ENCODE data around the gene TRIM13. TPM values are rescaled to one million over a fixed set of nuclear protein-coding genes. Genes with fewer than 3 reads are reported as not detected.

The TRIM13 gene
- total RNA-seq, 1 experiment from 2014 or later, result 13.8 TPM

DNA sequence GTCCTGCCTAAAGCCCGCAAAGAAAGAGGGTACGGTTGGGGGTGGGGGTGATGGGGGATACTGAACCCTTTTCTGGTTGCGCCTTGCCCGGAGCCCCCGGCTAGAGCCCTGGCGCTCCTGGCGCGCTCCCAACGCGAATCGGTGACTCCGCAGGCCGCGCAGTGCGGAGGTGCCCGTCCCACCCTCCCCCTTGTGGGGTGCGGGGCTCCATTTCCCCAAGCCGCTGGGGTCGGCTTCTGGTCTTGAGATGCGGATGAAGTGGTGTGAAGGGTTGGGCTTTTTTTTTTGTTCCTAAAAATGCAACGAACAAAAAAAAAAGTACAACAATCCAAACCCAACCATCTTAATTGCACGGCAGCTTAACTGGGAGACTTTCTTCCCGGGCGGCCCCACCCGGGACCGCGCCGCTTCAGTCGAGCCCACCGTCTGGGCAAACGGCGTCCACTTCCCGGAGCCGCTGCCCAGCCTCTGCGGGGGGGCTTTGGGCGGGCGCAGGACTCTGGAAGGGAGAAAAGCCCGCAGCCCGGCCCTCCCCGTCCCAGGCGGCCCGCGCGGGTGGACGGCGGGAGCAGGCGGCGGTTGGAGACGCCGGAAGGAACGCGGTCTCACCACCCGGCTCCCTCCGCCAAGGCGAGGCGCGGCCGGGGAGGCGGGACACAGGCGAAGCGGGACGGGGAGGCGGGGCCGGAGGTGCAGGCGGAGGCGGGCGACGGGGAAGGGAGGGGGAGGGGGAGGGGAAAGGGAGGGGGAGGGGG, 504 bp upstream of the TRIM13 start:
- DNase-seq (ENCODE audit: low spot score), result peak; percentile 70

GRCh38 chr13:49997955-49998354, 1.1 kb downstream of the TRIM13 start:
- no peak for DNase-seq (ENCODE audit: low spot score)

DNA sequence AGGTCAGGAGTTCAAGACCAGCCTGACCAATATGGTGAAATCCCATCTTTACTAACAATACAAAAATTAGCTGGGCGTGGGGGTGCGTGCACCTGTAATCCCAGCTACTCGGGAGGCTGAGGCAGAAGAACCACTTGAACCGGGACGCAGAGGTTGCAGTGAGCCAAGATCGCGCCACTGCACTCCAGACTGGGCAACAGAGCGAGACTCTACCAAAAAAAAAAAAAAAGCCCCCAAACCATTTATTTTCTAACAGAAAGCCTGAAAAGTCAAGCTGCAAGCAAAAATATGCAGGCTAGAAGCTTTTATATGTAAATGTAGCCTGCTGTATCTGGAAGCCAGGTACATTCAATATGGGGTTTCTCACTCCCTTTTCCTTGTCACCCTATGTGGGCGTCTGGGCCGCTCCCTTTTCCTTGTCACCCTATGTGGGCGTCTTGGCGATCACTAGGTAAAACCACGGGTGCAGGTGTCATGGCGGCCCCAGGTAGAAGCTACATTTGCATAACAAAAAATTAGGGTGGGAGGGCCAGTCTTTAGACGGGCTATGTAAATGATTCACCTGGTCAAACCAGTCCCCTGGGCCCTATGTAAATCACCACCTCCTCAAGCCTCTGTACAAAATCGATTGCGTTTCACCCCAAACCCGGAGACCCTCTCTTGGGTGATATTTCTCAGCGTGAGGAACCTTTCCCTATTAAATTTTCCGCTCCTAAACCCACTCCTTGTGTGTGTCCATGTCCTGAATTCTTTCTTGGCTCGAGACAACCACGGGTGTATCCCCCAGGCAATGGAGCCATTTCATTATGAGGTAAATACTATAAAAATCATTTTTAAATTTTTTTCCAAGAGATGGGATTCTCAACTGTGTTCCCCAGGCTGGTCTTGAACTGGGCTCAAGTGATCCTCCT, 2.1 kb downstream of the TRIM13 start:
- no peak for DNase-seq (ENCODE audit: low spot score)

GRCh38 chr13:50001287-50001686, 4.4 kb downstream of the TRIM13 start:
- DNase-seq (ENCODE audit: low spot score), result no peak

DNA sequence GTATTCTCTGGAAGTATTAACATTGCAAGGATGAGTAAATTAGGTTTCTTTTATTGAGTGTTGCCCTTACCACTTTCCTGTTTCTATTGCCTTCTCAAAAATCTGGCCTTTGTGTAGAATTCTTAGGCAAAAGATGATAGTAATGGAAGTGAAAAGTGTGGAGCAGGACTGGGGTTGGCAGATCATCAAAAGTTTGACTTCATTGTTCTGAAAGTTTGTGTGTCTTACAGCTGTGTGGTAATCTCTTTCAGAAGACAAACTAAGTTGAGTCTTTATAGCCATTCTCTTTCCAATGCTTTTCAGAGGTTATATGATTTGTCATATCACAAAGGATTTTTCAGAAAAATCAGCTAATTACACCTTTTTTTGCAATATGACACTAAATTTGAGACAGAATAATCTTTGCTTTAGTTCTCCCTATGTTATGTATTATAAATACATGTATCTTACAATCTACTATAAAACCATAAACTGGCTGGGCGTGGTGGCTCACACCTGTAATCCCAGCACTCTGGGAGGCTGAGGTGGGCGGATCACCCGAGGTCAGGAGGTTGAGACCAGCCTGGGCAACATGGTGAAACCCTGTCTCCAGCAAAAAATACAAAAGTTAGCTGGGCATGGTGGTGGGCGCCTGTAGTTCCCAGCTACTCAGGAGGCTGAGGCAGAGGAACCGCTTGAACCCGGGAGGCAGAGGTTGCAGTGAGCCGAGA, 9.7 kb downstream of the TRIM13 start:
- no peak for DNase-seq (ENCODE audit: low spot score)

DNA sequence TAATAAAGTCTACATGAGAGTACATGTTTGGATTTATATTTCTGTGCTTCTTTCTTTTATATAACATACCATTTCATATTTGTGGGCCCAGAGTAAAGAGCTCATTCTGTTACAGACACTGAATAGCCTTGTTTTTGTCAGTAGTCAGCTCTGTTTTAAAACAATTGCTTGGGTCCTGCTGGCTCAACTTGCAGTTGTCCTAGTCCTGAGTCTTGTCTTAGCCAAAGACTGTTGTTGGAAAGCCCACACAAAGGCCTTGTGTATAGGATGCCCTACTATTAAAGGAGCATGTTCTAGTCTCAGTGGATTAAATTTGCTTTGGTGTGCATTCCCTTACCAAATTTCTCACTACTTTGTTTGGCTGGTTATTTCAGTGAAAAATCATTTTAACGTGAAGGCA, 14.6 kb downstream of the TRIM13 start:
- DNase-seq (ENCODE audit: low spot score), result no peak

- no peak for DNase-seq (ENCODE audit: low spot score)
Observed at GRCh38 chr13:50012396-50013169, 15.7 kb downstream of the TRIM13 start.

DNA sequence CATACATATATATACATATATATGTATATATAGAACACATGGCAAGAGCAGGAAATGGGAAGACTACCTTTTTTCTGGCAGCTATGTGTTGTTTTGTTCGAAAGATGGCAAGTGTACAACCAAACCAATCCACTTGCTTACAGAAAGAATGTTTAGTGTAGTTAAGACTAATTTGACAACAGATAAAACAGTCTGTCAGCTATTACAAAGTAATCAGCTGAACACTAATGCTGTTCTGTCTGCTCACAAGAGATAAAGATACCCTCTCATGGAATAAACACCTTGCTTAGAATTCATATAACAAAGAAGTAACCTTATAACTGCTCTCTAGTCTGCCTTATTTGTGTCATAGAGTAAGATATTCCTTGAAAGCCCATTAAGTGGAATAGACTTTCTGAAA, 17.5 kb downstream of the TRIM13 start:
- no peak for DNase-seq (ENCODE audit: low spot score)

GRCh38 chr13:50015258-50015657, 18.4 kb downstream of the TRIM13 start, which contains the start of gene KCNRG:
Gene KCNRG, plus strand, starts transcription at chr13:50015444. Its CDS starts 50 bp downstream, at chr13:50015494.
- no peak for DNase-seq (ENCODE audit: low spot score)

DNA sequence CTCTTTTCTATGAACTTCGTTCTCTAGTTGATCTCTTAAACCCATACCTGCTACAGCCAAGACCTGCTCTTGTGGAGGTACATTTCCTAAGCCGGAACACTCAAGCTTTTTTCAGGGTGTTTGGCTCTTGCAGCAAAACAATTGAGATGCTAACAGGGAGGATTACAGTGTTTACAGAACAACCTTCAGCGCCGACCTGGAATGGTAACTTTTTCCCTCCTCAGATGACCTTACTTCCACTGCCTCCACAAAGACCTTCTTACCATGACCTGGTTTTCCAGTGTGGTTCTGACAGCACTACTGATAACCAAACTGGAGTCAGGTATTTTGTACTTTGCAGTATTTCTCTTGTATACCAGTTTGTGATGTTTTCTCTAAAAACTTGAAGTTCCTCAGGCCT, 18.9 kb downstream of the TRIM13 start:
- no peak for DNase-seq (ENCODE audit: low spot score)

- no peak for DNase-seq (ENCODE audit: low spot score)
Observed at GRCh38 chr13:50016444-50016843, 19.6 kb downstream of the TRIM13 start.

DNA sequence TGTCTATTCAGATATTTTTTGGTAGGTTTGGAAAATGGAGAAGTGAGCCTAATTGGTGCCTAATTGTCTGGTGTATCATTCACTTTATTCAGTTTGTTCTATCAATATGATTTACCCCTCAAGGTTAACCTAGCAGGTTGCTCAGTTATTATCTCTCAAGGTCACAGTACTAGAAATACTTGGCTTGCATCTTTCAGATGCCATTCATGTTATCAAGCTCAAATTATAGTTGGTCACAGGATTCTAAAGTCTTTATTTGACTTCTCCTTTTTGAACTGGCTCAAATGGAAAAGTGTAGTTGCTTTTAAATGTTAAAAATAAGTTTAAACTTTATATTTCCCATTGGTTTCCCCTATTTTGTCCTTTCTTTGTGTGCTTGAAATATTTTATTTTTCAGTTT, 21.0 kb downstream of the TRIM13 start:
- no peak for DNase-seq (ENCODE audit: low spot score)

- no peak for DNase-seq (ENCODE audit: low spot score)
Observed at GRCh38 chr13:50025436-50025835, 28.6 kb downstream of the TRIM13 start.

DNA sequence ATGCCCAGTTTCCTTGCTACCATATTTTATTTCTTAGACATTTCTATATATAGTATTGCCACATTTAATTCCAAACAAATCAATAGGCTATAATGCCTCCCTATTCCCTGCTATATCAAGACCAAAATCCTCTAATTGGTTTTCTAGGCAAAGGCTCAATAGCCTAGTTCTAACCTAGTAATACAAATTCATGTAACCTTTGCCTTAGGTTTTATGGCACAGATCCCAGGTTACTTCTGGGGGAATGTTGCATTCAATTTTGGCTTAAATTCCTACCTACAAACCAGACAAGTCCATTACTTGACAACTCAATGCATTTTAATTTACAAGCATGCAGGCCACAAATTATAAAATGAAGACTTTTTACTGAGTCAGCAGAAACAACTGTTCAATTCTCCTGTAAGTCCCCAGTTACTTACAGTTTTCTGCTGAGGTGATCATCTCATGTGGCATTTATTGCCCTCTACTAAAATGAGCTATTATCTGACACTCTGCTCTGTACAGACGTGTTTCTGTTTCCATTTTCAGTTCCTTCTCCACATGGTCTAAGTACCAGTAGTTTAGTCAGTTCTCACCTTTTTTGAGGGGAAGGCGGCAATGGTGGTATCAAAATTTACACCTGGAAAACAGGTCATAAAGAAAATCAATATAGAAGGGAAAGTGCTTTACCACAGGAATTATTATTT, 30.1 kb downstream of the TRIM13 start:
- no peak for DNase-seq (ENCODE audit: low spot score)

DNA sequence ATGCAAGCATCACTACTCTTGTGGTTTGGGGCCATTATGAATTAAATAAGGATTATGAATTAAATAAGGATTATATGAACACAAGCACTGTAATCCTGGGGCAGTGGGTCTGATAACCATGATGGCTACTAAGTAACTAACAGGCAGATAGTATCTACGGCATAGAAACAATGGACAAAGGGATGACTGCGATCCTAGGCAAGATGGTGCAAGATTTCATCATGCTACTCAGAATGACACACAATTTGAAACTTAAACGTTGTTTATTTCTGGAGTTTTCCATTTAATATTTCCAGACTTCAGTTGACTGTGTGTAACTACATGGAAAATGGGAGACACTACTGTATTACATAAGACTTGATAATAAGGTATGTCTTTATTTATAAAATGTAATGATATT, 33.5 kb downstream of the TRIM13 start:
- DNase-seq (ENCODE audit: low spot score), result no peak

DNA sequence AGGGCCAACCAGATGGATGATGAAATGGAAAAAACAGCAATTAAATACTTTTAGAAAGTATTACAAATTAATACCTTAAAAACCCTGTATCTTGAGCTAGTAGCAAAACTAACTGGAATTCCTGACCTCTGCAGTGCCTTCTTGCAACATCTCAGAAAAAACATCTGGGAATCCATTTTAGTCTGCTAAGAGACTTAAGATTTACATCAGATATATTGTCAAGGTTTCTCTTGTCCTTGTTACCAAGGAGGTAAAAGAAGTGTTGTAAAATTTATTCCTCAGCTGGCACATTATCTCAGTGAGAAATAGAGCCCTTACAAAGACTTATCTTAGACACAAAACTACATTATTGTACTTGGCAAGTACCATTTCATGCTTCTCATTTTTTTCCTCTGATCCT, 36.9 kb downstream of the TRIM13 start:
- no peak for DNase-seq (ENCODE audit: low spot score)

DNA sequence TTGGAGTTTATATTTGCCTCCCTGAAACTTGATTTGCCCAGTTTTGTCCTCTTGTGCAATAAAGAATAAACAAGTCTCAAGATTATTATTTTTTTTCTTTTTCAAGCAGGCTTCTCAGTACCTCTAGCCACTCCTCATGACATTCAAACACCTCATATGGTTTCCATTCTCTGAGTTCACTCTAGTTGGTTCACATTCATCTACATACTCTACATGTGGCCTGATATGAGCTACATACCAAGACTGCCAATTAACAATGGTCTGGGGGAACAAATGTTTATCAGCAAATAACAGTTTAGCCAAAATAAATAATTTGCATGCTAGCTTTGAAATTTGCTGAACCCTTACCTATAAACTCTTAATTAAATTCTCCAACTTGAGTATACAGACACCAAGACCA, 40.9 kb downstream of the TRIM13 start:
- no peak for DNase-seq (ENCODE audit: low spot score)

DNA sequence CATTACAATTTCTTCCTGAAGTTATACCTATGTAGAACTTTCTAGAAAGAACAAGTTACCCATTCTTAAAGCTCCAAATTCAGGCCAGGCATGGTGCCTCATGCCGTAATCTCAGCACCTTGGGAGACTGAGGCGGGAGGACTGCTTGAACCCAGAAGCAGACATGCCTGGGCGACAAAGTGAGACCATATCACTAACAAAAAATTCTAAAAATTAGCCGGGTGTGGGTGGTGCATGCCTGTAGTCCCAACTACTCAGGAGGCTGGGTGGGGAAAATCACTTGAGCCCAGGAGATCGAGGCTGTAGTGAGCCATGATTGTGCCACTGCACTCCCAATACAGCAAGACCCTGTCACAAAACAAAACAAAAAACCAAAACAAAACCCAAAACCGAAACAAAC, 41.4 kb downstream of the TRIM13 start:
- DNase-seq (ENCODE audit: low spot score), result no peak

DNA sequence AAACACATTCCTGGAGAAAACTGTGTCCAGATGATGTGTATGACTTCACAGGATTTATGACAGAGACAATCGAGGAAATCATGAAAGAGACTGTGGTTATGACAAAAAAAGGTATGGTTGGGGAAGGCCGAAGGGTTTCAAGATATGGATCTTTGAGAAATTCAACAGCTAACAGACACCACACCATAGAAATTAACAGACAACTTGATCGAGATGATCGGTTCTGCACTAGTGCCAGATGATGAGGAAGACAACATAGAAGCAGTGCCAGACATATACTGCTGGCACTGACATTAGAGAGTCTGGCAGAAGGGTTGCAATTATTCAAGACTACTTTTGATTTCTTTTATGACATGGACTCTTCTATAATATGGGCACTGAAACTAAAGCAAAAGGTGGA, 55.6 kb downstream of the TRIM13 start:
- DNase-seq (ENCODE audit: low spot score), result no peak

DNA sequence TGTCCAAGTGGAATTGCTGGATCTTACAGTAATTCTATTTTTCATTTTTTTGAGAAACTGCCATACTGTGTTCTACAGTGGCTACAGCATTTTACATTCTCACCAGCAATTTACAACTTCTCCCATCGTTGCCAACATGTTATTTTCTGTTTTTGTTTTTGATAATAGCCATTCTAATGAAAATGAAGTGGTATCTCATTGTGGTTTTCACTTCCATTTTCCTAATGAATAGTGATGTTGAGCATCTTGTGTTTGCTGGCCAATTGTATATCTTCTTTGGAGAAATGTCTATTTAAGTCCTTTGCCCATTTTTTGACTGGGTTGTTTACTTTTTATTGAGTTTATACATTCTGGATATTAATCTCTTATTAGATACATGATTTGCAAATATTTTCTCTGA, 57.0 kb downstream of the TRIM13 start:
- DNase-seq (ENCODE audit: low spot score), result no peak

DNA sequence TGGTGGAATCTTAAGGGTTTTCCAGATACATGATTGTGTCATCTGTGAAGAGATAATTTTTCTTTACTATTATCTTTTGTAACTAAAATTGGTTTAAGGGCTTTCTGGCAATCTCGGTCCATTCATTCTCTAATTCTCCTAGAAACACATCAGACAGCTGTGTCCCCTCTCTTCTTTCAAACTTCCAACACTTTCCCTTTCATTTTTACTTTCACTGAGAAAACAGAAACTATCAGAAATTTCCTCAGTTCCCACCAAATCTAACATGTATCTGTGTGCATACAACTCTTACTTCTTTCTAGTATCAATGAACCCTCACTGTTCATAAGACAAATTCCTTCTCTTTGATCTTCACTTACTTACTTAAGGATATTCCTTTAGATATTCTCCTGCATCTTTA, 58.6 kb downstream of the TRIM13 start:
- DNase-seq (ENCODE audit: low spot score), result no peak
